ENCODE measurements around the gene GTF3C4.
"Not testable (repeated sequence)": the region's sequence is repeated elsewhere in the genome, so short reads cannot be mapped to it uniquely, and the experiment has no call there.

GTF3C4 gene

DNA sequence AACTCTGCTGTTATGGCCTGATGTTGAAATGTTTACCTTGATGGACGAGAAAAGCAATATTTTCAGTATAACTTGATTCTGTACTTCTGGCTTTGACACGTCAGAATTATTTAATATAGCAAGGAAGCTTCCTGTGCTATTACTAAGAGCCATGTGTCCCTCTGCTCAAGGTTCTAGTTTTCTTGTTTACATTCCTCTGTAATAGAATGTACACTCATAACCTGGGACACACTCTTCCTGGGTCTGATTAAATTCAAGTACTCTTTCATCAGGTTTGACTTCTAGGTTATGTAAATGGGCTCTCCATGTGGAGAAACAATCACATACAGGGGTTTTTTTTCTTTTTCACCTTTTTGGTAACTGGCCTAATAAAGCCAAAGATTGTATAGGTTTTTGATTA lies 33.1 kb downstream of the GTF3C4 start:
- DNase-seq (ENCODE audit: low spot score): peak; percentile 36

DNA sequence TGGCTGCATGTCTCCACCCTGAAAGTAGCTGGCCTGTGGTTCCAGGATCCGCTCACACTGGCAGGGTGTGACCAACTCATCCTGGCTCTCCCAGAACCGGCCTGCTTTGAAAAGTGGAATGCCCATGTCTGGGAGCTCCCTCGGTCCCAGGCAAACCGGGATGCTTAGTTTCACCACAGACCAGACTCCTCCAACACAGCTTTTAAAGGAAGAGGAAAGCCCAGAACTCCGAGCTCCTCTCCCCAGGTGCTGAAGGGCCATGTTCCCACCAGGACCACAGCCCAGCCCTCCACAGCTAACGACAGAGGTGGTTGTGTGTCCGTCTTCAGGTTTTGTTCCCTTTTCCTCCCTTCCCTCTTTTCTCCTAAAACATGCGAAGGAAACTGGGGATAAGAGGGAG lies 38.0 kb downstream of the GTF3C4 start:
- DNase-seq (ENCODE audit: low spot score): no peak

DNA sequence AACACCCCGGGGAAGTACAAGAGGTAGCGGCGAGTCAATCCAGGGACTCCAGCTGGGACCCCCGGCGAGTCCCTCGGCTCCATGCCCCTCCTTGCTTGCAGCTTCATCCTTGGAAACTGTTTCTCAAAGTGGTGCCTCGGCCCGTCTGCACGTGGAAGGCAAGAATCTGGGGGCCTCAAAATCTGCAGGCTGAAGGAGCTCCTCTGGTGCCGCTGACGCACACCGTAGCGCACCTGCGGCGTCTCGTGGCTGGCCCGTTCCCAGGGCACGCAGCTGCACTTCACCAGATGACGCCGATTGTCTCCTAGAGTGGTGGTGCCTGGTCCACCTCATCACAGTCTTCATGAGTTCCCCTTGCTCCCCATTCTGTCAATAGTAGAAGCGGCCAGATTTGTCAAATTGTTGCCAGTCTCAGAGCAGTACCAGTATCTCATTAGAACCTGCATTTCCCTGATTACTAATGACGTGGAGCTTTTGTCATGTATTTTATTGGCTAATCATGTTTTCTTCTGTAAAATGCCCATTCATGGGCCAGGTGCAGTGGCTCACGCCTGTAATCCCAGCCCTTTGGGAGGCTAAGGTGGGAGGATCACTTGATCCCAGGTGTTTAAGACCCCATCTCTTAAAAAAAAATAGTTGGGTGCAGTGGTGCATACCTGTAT lies 38.6 kb downstream of the GTF3C4 start:
- DNase-seq (ENCODE audit: low spot score): no peak

DNA sequence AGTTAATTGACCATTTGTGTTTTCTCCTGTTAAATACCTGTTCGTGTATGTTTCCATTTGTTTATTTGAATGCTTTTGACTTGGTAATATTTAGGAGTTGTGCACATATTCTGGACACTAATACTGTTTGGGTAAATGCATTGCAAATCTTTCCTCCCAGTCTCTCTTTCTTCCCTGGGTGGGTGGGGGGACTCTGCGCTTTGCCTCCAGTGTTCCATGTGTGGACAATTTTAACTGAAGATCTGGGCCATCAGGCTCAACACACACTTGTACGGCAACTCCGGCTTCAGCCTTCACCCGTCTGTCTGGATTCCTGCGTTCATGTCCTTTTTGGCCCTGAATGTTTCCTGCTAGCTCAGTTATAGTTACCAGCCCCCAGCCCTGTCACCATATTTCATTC lies 40.1 kb downstream of the GTF3C4 start:
- DNase-seq (ENCODE audit: low spot score): no peak

DNA sequence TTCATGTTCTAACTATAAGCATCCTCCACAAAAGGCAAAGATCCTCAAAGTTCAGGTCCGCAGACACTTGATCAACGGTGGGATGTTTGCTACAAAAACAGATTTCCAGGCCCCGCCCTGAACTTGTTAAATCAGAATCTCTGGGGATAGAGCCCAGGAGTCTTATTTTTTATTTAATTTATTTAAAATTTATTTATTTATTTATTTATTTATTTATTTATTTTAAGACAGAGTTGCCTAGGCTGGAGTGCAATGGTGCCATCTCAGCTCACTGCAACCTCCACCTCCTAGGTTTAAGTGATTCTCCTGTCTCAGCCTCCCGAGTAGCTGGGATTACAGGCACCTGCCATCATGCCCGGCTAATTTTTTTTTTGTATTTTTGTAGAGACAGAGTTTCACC lies 40.9 kb downstream of the GTF3C4 start:
- not testable (repeated sequence) for DNase-seq (ENCODE audit: low spot score)

DNA sequence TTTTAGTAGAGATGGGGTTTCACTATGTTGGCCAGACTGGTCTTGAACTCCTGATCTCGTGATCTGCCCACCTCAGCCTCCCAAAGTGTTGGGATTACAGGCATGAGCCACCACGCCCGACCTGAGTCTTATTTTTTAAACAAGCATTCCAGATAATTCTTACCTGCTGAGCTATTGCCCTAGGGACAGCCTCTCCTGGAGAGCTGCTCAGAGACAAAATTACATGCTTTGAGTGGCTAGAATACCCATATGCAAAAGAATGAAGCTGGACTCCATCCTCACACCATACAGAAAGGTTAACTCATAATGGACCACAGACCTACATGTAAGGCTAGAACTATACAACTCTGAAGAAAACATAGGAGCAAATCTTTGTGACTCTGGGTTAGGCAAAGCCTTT lies 41.6 kb downstream of the GTF3C4 start:
- DNase-seq (ENCODE audit: low spot score): no peak

DNA sequence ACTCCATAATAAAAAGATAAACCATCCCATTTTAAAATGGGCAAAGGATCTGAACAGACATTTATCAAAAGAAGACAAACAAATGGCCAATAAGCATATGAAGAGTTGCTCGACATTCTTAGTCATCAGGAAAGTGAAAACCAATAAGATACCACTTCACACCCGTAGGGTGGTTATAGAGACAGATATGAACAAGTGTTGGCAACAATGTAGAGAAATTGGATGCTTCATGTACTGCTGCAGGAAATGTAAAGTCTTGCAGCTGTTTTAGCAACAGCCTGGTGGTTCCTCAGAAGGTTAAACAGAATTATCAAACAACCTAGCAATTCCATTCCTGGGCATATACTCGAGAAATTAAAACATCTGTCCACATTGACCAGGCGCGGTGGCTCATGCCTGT lies 42.5 kb downstream of the GTF3C4 start:
- no peak for DNase-seq (ENCODE audit: low spot score)

DNA sequence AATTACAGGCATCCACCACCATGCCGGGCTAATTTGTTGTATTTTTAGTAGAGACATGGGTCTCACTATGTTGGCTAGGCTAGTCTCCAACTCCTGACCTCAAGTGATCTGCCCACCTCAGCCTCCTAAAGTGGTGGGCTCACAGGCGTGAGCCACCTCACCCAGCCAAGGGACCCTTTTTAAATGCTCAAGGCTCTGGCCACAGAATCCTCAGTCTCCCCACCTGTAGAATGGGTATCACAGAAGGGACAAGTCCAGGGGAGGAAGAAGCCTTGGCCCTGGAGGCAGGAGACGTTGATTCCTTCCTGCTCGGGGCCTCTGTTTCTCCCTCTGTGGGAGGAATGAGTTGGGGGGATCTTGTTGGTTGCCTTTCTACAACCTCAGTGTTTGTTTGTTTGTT lies 45.7 kb downstream of the GTF3C4 start:
- DNase-seq (ENCODE audit: low spot score): no peak

DNA sequence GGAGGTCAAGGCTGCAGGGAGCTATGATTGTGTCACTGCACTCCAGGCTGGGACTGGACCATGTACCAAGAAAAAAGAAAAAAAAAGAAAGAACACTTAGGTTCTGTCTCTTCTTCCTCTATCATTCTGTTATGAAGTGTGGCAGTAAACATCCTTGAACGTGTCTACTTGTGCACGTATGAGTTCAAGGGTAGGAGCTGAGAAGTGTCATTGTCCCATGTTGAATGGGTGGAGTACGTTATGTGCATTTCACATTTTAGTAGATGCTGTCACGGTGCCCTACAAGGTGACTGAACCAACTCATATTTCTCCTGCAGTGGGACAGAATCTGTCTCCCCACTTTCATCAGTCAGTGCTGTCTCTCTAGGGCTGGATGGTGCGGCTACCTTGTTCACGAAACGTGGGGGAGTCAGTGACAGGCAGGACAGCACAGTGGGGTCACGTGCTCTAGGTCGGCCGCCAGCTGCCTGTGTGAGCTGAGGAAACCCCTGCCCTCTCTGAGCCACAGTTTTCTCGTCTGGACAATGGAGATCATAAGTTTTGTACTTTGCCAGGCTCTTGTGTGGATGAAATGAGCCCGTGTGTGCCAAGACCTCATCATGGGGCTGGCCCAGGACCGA lies 47.2 kb downstream of the GTF3C4 start:
- no peak for DNase-seq (ENCODE audit: low spot score)

DNA sequence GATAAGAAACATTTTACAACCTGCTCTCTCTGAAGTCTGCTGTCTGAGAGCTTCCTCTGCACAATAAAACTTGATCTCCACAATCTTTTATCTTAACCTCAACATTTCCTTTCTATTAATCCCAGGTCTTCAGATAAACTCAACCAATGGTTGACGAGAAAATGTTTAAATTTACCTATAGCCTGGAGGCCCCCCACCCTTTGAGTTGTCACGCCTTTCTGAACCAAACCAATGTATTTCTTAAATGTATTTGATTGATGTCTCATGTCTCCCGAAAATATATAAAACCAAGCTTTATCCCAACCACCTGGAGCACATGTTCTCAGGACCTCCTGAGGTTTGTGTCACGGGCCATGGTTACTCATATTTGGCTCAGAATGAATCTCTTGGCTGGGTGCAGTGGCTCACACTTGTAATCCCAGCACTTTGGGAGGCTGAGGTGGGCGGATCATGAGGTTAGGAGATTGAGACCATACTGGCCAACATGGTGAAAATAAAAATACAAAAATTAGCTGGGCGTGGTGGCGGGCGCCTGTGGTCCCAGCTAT lies 48.2 kb downstream of the GTF3C4 start:
- DNase-seq (ENCODE audit: low spot score): not testable (repeated sequence)

DNA sequence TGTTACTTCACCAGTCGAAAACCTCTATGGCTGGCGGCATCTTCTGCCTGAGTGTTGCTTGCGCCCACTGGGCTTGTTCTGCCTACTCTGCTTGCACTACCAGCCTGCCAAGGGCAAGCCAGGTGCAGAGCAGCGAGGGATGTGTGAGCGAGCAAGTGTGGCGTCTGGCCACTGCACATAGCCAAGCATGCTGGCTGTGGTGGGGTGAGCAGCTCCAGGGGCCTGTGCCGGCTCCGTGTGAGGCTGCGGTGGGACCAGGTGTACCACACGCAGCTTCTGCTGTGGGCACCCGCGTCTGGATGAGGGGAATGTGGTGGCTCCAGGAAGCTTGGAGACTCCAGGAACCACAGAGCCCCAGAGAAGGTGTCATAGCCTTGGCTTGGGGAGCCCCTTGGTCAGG lies 51.4 kb downstream of the GTF3C4 start:
- no peak for DNase-seq (ENCODE audit: low spot score)

DNA sequence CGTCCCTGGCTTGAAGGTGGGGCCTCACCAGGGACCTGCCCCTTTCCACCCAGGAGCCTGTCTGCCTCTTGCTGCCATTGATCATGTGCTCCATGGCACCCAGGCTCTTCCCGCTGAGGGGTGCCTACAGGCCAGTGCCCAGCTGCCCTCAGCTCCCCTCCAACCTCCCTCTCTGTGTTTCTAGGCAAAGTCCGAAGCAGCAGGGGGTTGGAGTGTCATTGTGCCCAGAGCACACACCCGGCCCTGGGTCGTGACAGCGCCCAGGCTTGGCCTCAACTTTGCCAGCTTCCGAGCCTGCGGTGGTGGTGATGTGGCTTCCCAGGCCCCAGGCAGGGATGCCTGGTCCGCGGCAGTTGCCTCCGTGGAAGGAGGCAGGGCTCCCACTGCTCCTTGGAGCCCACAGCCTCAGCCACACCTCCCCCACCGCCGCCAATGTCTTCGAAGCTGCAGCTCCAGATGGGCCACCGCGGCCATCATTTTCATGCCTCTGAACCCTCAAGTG lies 52.4 kb downstream of the GTF3C4 start:
- no peak for DNase-seq (ENCODE audit: low spot score)

DNA sequence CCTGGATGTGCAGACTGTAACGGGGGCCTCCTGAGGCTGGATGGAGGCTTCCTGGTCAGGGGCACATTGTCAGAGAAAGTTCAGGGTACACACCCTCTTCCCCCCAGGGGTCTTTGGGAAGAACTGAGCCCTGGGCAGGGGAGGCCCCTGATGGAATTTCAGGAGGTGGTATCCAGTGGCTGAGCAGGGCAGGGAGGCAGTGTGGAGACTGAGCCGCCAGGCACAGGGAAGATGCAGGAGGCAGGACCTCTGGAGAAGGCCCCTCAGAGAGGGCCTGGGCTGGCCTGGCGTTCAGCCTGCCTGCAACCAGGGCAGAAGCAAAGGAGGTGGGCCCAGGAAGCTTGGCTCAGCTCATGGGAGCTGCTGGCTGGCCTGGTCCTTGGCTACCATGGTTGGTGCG lies 53.5 kb downstream of the GTF3C4 start:
- DNase-seq (ENCODE audit: low spot score): no peak

DNA sequence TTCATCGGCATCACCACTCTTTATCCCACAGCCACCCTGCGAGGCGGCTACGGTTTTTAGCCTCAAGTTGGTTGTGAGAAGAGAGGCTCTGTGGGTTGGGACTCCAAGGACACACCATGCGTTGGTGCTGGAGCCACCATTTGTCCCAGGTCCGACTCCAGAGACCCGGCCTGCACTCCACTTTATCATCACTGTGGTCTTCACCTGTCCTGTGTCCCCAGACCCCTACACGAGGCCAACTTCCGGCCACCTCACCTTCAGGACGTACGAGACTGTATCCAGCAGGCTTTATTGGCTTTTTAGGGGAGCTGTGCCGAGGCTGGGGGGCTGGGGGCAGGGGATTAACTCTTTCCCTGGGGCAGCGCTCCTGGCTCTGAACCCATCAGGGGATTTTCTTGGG lies 55.0 kb downstream of the GTF3C4 start:
- DNase-seq (ENCODE audit: low spot score): no peak

DNA sequence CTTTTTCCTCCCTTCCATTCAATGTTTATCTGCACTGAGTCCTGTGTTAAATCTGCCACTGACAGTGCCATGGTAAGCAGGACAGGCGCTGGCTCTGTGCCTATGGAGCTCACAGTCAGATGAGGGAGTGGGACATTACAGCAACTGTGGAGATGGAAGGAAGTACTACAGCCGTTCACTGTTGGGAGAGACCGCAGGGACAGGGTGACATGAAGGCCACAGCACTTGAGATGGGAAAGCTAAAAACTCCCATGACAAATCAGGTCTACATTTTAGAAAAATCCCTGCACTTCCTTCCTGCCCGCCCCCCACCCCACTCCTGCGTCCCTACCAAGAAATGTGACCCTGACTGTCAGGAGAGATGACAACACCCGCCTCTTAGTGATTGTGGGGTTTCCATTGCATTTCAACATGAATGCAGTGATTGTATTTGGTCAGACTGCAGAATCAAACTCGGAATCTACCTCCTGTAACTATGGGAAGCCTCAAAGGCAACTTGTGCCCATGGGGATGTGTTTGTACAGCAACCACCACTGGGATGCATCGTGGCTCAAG lies 56.4 kb downstream of the GTF3C4 start:
- DNase-seq (ENCODE audit: low spot score): no peak

DNA sequence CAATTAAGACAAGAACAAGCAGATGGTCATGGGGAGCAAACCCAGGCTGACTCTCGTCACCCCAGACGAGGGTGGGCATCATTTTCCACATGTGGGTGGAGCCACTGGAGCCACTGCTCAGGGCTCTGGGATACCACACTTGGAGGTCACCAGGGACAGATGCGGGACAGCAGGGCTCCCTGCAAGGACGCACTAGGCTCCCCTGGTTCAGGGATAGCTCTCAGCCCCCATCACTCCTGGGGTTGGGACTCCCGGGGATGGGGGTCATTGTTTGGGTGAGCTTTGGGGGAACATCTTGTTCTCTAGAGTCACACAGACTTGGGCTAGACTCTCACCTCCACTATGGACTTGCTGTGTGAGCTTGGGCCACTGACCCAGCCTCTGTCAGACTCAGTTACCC lies 57.8 kb downstream of the GTF3C4 start:
- DNase-seq (ENCODE audit: low spot score): no peak

DNA sequence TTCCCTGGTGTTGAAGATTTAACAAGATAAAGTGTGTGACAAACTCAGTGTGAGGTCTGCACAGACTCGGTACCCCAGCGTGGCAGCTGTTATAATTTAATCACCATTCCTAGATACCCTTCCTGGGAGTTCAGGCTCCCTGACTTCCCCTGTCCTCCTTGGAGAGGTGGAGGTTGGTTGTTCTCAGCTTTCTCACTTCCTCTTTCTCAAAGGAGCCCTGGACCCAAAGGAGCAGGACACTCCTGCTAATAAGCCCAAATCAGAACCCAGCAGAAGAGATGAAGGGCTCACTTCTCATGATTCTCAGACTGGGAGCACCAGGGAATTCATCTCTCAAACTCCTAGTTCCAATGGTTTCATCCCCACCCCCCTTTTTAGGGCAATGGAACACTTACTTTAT lies 58.2 kb downstream of the GTF3C4 start:
- no peak for DNase-seq (ENCODE audit: low spot score)

DNA sequence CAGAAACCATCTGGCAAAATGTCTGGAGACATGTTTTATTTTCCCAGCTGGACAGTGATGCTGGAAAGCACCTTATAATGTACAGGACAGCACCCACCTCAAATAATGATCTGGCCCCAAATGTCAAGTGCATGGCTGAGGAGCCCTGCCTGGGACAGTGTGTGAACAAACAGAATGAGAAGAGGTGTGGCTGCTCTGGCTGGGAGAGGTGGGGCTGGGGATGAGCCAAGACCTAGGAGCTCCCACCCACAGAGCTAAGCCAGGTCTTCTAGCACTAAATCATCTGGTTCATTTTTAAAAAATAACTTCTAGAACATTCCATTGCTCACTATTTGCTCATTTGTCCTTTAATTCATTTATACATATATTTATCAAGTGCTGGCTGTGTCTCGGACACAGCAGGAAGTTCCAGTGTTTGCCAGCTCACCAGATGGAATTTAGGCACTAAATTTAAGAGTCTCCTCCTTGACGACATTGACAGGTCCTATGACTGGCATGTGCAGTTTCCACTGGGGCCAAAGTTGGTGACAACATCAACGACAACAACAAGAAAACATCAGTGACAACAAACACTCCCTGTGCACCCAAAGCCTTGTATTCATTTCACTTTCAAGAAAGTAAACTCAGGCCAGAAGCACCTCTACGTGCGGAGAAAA lies 59.1 kb downstream of the GTF3C4 start:
- no peak for DNase-seq (ENCODE audit: low spot score)

DNA sequence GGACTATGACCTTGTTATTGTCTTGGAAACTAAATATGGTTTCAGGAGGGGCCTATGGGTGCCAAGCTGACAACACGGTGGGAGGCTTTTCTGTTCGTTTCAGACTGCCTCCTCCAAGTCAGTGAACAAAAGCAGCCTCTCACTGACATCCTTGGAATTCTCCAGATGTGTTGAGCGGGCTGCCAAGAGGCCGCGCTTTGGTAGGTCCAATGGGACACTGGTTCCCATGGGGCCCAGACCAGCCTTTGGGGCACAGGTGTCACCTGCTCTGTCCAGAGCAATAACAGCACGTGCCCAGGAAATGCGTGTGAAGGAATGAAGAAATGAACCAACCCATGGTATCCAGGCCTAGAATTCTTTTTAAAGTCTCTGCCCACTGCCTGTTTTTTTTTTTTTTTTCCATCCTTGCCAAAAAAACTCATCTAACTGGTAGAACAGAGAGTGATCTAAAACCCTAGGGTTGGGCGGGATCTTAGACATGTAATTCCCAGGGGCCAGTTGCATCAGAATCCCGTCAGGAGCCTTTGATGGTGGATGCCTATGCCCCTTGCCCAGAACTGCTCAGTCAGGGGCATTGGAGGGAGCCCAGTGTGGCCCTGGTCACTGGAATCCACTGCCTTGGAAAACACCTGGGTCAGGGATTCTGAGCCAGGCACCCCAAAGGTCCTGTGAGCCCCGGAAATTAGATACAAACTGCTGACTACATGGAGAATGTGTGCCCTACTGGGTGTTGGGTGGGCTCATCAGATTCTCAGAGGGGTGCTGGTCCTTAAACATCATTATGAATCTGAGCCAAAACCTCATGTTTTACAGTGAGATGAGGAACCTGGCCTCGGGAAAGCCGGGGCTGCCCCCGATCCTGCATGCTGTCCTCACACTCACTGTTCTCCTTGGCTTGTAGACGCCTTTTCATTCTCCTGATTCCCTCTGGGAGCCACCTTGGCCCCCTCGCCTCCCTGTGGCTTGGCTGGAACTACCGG lies 60.1 kb downstream of the GTF3C4 start:
- no peak for DNase-seq (ENCODE audit: low spot score)

DNA sequence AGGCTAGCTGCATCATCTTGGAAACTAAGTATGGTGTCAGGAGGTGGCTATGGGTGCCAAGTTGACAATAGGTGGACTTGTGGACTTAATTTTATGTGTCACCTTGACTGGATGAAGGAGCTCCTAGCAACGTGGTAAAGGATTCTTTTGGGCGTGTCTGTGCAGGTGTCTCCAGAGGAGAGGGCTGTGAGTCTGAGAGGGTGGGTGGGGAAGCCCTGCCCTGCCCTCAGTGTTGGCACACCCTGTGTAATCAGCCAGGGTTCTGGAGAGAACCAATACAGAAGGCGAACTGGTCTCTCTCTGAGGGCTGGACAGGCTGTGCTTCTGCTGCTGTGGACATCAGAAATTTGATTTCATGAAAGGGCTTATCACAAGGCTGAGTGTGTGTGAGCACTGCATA lies 61.0 kb downstream of the GTF3C4 start:
- DNase-seq (ENCODE audit: low spot score): no peak

Data from AG08396 (cell line).